Tibial nerve (tissue), 4 donors: ENCODE results near the gene RHOBTB3. TPM values are rescaled to one million over a fixed set of nuclear protein-coding genes. Genes with fewer than 3 reads are reported as not detected.

Experiments used
- DNase-seq, 2 donors: peaks; one replicate each; pipeline ENCODE4 v3.0.0-alpha.2; 2019; ENCODE audit warnings: low spot score in 2 of 2
- H3K27ac ChIP-seq, 4 donors: fragments of 200-600 bp; sonication (generic) in 3 of 4; one replicate each; pipeline ENCODE4 v1.5.1; 2017 to 2019; ENCODE audit warnings: mild to moderate bottlenecking in 1 of 4
- H3K27me3 ChIP-seq, 2 donors: fragments of 200-600 bp; sonication (generic) in 1 of 2; one replicate each; pipeline versions ENCODE4 v1.5.1 to v1.6.0; 2017 to 2019
- H3K36me3 ChIP-seq, 3 donors: fragments of 200-600 bp; sonication (generic); one replicate each; pipeline ENCODE4 v1.5.1; 2018 to 2019
- H3K4me1 ChIP-seq, 4 donors: fragments of 200-600 bp; sonication (generic) in 3 of 4; one replicate each; pipeline ENCODE4 v1.5.1; 2017 to 2019
- H3K4me3 ChIP-seq, 4 donors: fragments of 200-600 bp; sonication (generic) in 3 of 4; one replicate each; pipeline ENCODE4 v1.5.1; 2017 to 2019; ENCODE audit warnings: mild to moderate bottlenecking in 1 of 4, moderate library complexity in 1 of 4
- H3K9me3 ChIP-seq, 4 donors: fragments of 200-600 bp; sonication (generic) in 3 of 4; one replicate each; pipeline ENCODE4 v1.5.1; 2017 to 2019
- EP300 ChIP-seq, 2 donors: sonication (generic); formaldehyde crosslinking; IDR thresholded peaks; one replicate each; pipeline ENCODE4 v1.6.1; 2017; ENCODE audit warnings: antibody characterized with exemption in 2 of 2, mild to moderate bottlenecking in 1 of 2
- POLR2A ChIP-seq, 2 donors: fragments of 450-650 bp; IDR thresholded peaks; one replicate each; pipeline ENCODE4 v1.6.1; 2017; ENCODE audit warnings: antibody characterized with exemption in 2 of 2, mild to moderate bottlenecking in 2 of 2, moderate library complexity in 2 of 2
- WGBS, 2 donors: methylation state at CpG; one replicate each; pipeline ENCODE4 v1.1.5; 2018; 5-methylcytosine and 5-hydroxymethylcytosine counted together
- total RNA-seq, 4 donors: library from RNA; depleted of rRNA; stranded (reverse); fragments of >200 nt; gene quantifications; one replicate each; pipeline ENCODE4 v1.1.0, GENCODE V29; 2016
- TF ChIP-seq, protein P1 (sequence below), 5 experiments: fragments of 200-600 bp in 3 of 5; fragments of 450-650 bp in 2 of 5; sonication (generic) in 3 of 5; IDR thresholded peaks; one replicate each; pipeline ENCODE4 v1.5.1; 2016 to 2019; ENCODE audit warnings: antibody characterized with exemption in 5 of 5, mild to moderate bottlenecking in 3 of 5, moderate library complexity in 2 of 5

The RHOBTB3 gene
- total RNA-seq, 4 donors from 2014 or later, result 130 to 219 (median 195) TPM

GRCh38 chr5:95727764-95728191 is 3.4 kb upstream of the RHOBTB3 start:
- 62 to 79% methylated on average over 2 of the region's 2 CpGs for WGBS, 2 donors
- Histone ChIP-seq H3K4me3 (no peak overlapping the region), H3K27me3 (no peaks in the 10 kb centered on the region), H3K36me3 (no peaks in the 10 kb centered on the region), H3K27ac (peak overlapping the region in 3 of 4 donors; percentile 22 to 100 (median 98)), H3K4me1 (peaks cover 0 to 65% (median 25%) of the 10 kb centered on the region in 4 donors), H3K9me3 (no peaks in the 10 kb centered on the region)
- DNase-seq, result no peak
- TF ChIP-seq, protein P1, sequence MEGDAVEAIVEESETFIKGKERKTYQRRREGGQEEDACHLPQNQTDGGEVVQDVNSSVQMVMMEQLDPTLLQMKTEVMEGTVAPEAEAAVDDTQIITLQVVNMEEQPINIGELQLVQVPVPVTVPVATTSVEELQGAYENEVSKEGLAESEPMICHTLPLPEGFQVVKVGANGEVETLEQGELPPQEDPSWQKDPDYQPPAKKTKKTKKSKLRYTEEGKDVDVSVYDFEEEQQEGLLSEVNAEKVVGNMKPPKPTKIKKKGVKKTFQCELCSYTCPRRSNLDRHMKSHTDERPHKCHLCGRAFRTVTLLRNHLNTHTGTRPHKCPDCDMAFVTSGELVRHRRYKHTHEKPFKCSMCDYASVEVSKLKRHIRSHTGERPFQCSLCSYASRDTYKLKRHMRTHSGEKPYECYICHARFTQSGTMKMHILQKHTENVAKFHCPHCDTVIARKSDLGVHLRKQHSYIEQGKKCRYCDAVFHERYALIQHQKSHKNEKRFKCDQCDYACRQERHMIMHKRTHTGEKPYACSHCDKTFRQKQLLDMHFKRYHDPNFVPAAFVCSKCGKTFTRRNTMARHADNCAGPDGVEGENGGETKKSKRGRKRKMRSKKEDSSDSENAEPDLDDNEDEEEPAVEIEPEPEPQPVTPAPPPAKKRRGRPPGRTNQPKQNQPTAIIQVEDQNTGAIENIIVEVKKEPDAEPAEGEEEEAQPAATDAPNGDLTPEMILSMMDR (IDR thresholded peaks at IDR 0.05), result no peak
- TF ChIP-seq POLR2A (IDR thresholded peaks at IDR 0.05), result no peak
- TF ChIP-seq EP300 (IDR thresholded peaks at IDR 0.05), result no peak

- Histone ChIP-seq H3K4me1 (peaks cover 0 to 59% (median 28%) of the 10 kb centered on the region in 4 donors), H3K36me3 (no peaks in the 10 kb centered on the region), H3K27ac (peak overlapping the region in 3 of 4 donors; percentile 6 to 100 (median 98)), H3K9me3 (no peaks in the 10 kb centered on the region), H3K4me3 (no peak overlapping the region), H3K27me3 (no peaks in the 10 kb centered on the region)
- 81 to 83% methylated on average over 3 of the region's 3 CpGs for WGBS, 2 donors
- no peak for DNase-seq
- TF ChIP-seq, protein P1 (IDR thresholded peaks at IDR 0.05), result no peak
- TF ChIP-seq POLR2A (IDR thresholded peaks at IDR 0.05), result no peak
- no peak for TF ChIP-seq EP300 (IDR thresholded peaks at IDR 0.05)
These were observed 2.5 kb upstream of the RHOBTB3 start for GRCh38 chr5:95728494-95729114.

- TF ChIP-seq, protein P1 (IDR thresholded peaks at IDR 0.05), result no peak
- no peak for TF ChIP-seq EP300 (IDR thresholded peaks at IDR 0.05)
- no peak for TF ChIP-seq POLR2A (IDR thresholded peaks at IDR 0.05)
- 91% methylated on average over 8 of the region's 8 CpGs for WGBS, 2 donors
- no peaks in the 10 kb centered on the region for H3K9me3 ChIP-seq
- H3K27ac ChIP-seq, result peak overlapping the region; percentile 73 to 100 (median 96)
- H3K36me3 ChIP-seq, result no peaks in the 10 kb centered on the region
- H3K4me3 ChIP-seq, result no peak overlapping the region
- no peak for DNase-seq
- peaks cover 0 to 64% (median 29%) of the 10 kb centered on the region in 4 donors for H3K4me1 ChIP-seq
- no peaks in the 10 kb centered on the region for H3K27me3 ChIP-seq
These were observed 1.8 kb upstream of the RHOBTB3 start for GRCh38 chr5:95729115-95730010.

DNA sequence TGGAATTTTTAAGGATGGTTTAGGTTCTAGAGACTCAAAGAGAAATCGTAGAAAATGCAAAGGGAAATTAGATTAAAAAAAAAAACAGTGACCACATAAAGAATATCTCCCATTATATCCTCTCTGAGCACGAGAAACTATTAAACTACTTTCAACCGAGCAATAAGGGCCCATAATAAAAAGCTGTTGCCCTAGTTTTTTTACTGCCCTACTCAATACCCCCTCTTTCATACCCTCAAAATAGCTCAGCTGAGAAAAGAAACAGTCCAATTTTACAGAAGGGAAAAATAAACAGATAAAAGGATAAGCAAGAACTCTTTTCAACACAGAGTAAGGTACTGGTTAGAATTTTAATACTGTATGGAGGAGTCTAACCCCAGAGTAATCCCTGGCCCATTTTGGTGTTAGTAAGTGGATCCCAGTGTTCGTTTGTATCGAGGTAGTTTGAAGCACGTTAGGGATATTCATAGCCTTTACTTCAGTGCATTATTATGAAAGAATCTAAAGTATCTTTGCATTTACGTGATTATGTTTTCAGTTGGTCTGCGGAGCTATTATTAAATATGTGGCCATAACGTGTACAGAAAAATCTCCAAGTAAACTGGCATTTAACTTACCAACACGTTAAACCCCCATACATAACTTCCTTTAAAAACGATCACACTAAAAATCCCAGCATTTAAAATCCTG is 980 bp upstream of the RHOBTB3 start:
- Histone ChIP-seq H3K4me3 (peak overlapping the region; percentile 48 to 97 (median 70)), H3K9me3 (no peaks in the 10 kb centered on the region), H3K27ac (peak overlapping the region; percentile 73 to 100 (median 96)), H3K36me3 (no peaks in the 10 kb centered on the region), H3K27me3 (no peaks in the 10 kb centered on the region), H3K4me1 (peaks cover 0 to 68% (median 31%) of the 10 kb centered on the region in 4 donors)
- WGBS, 2 donors, result 18 to 19% methylated on average over 11 of the region's 11 CpGs
- TF ChIP-seq EP300 (IDR thresholded peaks at IDR 0.05) (no peak), POLR2A (IDR thresholded peaks at IDR 0.05) (no peak)
- TF ChIP-seq, protein P1 (IDR thresholded peaks at IDR 0.05), result no peak
- no peak for DNase-seq
